Raji (cell line): ENCODE data around the gene GJD3.

ENCODE experiments used
- POLR2A ChIP-seq: IDR thresholded peaks from 2 replicates; pipeline ENCODE4 v1.6.1; 2011; ENCODE audit warnings: low read depth, low read length, control low read depth; ENCODE audit not compliant: insufficient read depth

The GJD3 gene

GRCh38 chr17:40355804-40356758 lies 8.5 kb downstream of the GJD3 start:
- no peak for TF ChIP-seq POLR2A

GRCh38 chr17:40355123-40355803 lies 9.3 kb downstream of the GJD3 start:
- no peak for TF ChIP-seq POLR2A

GRCh38 chr17:40354221-40355122 lies 10.1 kb downstream of the GJD3 start:
- no peak for TF ChIP-seq POLR2A

GRCh38 chr17:40352779-40353394 lies 11.7 kb downstream of the GJD3 start:
- TF ChIP-seq POLR2A = no peak

- no peak for TF ChIP-seq POLR2A
These were observed 12.2 kb downstream of the GJD3 start for GRCh38 chr17:40352237-40352778.

DNA sequence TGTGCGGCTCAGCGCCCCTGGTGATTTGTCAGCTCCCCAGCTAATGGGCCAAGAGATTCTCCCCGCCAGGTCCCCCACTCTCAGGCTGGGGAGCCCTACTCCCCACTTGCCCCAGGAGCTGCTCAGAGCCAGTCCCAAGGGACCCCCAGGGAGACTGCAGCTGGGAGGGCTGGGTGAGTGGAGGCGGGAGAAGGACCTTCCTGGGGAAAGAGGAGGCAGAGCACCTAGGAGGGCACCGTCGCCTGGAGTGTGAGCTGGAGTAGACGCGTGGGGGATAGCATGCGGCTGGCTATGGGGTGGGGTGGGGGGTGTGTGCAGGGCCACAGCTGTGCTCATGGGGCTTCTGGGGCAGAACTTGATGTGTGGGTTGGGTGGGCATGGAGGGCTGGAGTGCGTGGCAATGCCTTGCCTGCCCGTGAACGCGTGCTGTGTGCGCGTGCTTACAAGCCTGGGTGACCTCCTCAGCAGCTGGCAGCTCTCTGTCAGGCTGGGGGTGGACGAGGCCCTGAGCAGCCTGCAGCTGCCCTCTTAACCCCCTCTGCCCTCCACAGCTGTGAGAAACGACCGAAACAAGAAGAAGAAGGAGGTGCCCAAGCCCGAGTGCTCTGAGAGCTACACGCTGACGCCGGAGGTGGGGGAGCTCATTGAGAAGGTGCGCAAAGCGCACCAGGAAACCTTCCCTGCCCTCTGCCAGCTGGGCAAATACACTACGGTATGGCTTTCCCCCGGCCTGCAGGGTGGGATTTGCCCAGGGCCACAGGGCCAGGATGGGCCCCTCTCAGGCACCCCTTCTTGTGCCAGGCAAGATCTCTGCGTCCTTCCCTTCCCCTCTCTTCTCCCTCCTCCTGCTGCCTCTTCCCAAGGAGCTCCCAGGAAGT lies 12.9 kb downstream of the GJD3 start:
- TF ChIP-seq POLR2A = no peak

- TF ChIP-seq POLR2A = no peak
These were observed 13.7 kb downstream of the GJD3 start for GRCh38 chr17:40350689-40351358.

- no peak for TF ChIP-seq POLR2A
These were observed 14.4 kb downstream of the GJD3 start for GRCh38 chr17:40349895-40350688.

GRCh38 chr17:40349477-40349894 lies 15.1 kb downstream of the GJD3 start:
- no peak for TF ChIP-seq POLR2A

GRCh38 chr17:40348562-40349476 lies 15.7 kb downstream of the GJD3 start:
- no peak for TF ChIP-seq POLR2A

GRCh38 chr17:40348136-40348504 lies 16.4 kb downstream of the GJD3 start:
- no peak for TF ChIP-seq POLR2A
